NCI-H460 (cell line): Measurements from ENCODE around the gene CFAP70. TPM values are rescaled to one million over a fixed set of nuclear protein-coding genes. Genes with fewer than 3 reads are reported as not detected.
"Not testable (repeated sequence)": the region's sequence is repeated elsewhere in the genome, so short reads cannot be mapped to it uniquely, and the experiment has no call there.

ENCODE experiments used
- DNase-seq: peaks from one replicate; pipeline ENCODE4 v3.0.0-alpha.2; 2016; ENCODE audit warnings: low read depth; ENCODE audit errors: extremely low read depth
- total RNA-seq: library from RNA; depleted of rRNA; stranded (reverse); fragments of >200 nt; shearing (Covaris generic); gene quantifications from 2 replicates; pipeline ENCODE4 v1.2.3, GENCODE V29; 2014

Gene CFAP70
- total RNA-seq, 1 experiment from 2014 or later = 0.15 TPM

- DNase-seq = not testable (repeated sequence)
Measured at GRCh38 chr10:73258612-73259011, 100.1 kb downstream of the CFAP70 start.

DNA sequence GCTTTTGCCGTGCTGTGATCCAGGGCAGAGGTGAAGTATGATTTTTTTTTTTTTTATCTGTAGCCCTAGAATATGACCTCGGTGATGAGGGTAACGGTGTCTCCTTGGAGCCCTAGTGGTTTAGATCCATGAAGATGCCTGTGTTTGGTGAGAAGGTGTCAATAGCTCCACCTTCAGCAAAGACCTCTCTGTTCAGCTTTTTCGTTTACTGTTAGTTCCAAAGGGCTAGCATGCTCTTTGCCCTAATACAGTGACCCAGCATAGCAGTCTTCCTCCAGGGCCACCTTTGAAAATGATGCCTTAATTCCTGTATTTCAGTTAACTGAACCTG, 105.5 kb downstream of the CFAP70 start:
- DNase-seq = no peak

- DNase-seq = peak; percentile 96
Measured at GRCh38 chr10:73252445-73253224, 106.0 kb downstream of the CFAP70 start, which contains the start of gene MRPS16. Gene MRPS16, minus strand, starts transcription at chr10:73252644. Its CDS starts 162 bp downstream, at chr10:73252482.

GRCh38 chr10:73251683-73252444, 106.8 kb downstream of the CFAP70 start:
- DNase-seq = no peak

DNA sequence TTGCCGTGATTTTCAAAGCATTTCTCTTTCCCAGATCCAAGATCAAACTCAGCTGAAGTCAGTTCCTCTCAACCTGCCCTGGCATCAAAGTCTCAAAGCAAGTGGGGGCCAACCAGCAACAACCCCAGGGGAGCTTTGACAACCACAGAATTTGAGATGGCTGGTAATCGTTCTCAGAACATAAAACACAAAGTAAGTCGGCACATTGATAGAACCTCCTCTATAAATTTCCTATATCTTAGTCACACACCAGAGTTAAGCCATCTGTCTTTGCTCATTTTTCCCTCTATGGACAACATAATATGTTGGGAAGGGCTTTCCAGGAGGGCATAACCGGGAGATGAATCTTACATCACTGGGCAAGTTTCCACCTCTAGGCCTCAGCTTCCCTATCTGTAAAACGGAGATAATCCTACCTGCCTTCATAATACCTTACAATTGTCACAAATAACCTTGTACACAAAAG, 110.4 kb downstream of the CFAP70 start:
- no peak for DNase-seq

DNA sequence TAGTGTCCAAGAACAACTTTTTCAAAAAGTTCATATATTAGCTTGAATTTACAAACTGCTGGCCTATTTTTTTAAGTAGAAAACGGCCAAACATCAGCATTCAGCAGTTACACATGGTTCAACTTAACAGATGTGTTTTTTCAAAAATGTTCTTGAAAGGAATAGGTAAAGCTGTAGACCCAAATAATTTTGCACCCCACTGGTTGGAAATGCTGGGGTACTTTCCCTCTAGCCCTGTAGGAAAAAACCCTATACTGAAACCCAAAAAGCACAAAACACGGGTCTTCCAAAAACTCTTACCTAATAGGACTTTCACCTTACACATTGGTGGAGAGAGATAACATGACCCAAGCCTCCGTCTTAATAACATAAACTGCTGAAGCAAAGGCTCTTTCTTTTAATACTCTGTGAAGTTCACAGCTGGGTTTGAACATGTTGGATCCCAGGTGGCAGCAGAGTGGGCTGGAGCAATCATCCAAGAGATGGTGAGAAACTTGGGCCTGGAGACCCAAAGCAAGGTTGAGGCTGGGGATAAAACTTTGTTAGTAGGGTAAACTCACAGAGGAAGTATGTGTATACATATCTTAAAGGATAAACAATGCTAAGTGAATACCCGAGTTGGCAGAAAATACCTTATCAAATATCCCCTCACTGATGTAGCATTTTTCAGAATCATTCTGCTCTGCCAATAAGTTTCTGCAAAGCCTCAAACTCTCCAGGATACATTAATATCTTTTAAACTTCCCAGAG, 111.0 kb downstream of the CFAP70 start:
- no peak for DNase-seq

GRCh38 chr10:73246646-73247508, 111.8 kb downstream of the CFAP70 start, which contains the start of gene DNAJC9:
Gene DNAJC9, minus strand, starts transcription at chr10:73247255. Its CDS starts 66 bp downstream, at chr10:73247189.
- peak; percentile 91 for DNase-seq

DNA sequence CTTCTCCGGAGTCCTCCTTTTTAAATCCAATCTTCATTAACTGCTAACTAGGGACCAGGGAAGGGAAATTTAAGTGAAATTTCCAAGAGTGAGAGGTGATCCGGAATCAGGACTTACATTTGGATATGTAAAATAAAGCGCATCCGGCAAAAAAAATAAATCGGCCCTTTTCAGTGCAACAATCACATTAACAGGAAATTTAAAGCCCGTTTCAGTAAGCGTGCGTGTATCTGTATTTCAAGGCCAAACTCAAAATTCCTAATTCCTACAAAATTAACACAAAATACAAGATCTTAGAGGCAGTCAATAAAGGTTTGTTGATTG, 112.4 kb downstream of the CFAP70 start:
- no peak for DNase-seq

DNA sequence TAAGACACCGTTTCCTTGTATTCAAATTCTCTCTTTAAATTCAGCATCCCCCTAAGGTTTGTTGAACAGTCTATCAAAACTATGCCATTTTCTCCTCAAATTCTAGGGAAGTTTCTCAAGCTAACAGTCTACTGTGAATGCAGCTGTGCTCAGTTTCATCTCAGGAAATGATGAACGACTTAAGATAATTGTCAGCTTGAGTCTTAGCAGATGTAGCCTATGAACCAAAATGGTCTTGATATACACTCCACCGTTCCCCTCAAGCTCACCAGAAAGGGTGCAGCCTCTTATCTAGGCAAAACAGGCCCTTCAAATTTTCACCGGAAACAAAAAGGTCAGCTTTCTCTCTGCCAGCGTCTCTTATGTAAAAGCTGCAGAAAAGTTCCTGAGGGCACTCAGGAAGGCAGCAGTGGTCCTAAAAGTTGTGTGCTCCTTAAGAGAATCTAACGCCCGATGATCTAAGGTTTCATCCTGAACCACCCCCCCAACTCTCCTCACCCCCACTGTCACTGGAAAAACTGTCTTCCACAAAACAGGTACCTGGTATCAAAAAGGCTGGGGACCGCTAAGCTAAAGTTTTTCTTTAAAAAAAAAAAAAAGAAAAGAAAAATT, 113.7 kb downstream of the CFAP70 start:
- DNase-seq = no peak

GRCh38 chr10:73239908-73240307, 118.8 kb downstream of the CFAP70 start:
- no peak for DNase-seq

- no peak for DNase-seq
Measured at GRCh38 chr10:73238990-73239566, 119.6 kb downstream of the CFAP70 start.

GRCh38 chr10:73234695-73235094, 124.0 kb downstream of the CFAP70 start:
- no peak for DNase-seq

DNA sequence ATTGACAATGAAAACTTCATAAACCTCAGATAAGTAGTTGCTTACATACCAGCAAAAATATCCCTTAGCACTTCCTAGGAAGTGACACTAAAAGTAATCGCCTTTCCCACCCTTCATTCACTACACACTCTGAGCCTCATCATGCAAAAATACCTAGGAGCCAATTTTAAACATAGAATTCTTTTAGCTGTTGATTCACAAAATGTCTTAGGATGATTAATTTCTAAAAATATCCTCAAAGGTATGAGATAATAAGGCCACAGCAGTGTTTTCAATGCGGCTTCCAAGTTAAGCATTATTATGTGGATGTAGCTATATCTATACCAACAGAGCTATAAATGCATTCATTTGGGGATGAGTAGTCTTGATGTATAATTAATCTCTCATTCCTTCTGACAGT, 124.8 kb downstream of the CFAP70 start:
- no peak for DNase-seq

- no peak for DNase-seq
Measured at GRCh38 chr10:73232887-73233286, 125.8 kb downstream of the CFAP70 start.

DNA sequence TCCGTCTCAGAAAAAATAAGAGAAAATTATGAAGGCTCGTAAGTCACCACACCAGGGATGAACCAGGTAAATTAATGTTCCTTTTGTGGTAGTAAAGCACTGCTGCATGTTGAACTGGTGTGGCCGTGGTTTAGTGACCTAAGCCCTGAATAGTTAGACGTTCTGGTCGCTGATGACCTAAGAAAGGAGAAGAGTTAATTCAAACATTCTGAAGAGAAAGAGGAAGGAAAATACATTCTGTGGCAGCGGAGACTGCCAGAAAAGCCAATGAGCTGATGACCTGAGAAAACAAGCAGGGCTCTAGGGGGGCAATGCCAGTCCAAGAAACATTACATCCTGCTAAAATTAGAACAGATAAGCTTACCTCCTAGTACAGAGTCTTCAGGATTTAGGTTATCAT, 129.1 kb downstream of the CFAP70 start:
- no peak for DNase-seq

DNA sequence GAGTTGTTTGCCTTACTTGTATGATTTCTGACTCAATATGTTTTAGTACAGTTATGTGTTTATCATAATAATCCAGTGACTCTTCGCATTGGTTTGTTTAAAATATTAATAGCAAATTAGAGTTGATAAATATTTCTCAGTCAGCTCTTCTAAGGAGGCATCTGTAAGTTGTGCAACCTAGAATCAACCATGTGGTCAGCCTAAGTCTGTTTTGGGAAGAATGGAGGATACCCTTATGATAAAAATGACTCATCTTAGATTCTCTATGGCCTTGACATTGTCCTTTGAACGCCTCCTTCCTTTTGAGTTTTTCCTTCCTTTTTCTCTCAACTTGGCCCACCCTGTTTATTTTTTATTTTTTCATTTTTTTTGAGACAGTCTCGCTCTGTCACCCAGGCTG, 130.4 kb downstream of the CFAP70 start:
- DNase-seq = no peak

- DNase-seq = no peak
Measured at GRCh38 chr10:73226663-73227062, 132.0 kb downstream of the CFAP70 start.

DNA sequence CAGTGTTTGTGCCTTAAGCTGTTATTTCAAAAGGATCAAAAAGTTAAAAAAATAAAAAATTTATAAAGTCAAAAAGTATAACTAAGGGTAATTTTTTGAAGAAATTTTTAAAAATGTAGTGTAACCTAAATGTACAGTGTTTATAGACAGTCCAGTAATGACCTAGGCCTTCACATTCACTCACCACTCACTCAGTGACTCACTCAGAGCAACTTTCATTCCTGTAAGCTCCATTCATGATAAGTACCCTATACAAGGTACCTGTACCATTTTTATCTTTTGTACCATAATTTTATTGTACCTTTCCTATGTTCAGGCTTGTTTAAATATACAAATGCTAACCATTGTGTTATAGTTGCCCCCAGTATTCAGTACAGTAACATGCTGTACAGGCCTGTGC, 133.1 kb downstream of the CFAP70 start:
- no peak for DNase-seq

DNA sequence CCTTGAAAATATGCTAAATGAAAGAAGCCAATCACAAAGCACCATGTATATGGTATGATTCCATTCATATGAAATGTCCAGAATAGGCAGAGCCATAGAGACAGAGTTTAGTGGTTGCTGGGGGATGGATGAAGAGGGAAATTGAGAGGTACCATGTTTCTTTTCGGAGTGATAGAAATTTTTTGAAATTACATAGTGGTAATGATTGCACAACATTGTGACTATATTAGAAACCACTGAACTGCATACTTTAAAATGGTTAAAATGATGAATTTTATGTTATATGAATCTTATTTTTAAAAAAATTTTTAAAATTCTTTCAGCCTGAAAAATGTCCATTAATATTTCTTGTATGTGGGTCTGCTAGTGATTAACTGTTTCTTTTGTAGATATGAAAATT, 137.7 kb downstream of the CFAP70 start:
- no peak for DNase-seq

DNA sequence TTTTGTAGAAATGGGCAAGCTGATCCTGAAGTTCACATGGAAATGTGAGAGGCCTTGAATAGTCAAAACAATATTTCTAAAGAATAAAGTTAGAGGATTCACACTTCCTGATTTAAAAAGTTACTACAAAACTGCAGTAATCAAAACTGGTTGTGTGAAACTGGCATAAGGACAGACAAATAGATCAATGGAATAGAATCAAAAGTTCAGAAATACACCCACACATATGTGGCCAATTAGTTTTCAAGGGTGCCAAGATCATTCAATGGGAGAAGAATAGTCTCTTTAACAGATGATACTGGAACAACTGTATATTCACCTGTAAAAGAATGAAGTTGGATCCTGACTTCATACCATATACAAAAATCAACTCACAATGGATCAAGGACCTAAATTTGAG, 139.3 kb downstream of the CFAP70 start:
- no peak for DNase-seq
